GM12891 (cell line): ENCODE measurements around the gene RNF183. TPM values are rescaled to one million over a fixed set of nuclear protein-coding genes. Genes with fewer than 3 reads are reported as not detected.
A peak's percentile ranks its signal among the peaks of the same experiment; 100 is the strongest.

Experiments
- DNase-seq: peaks from one replicate; pipeline ENCODE4 v3.0.0; 2011; ENCODE audit warnings: low spot score; ENCODE audit not compliant: insufficient read length
- FAIRE-seq: peaks from 2 replicates; lab custom pipeline; 2011; peaks lifted over from hg19 to GRCh38; lab: Jason Lieb, UNC
- PAX5 ChIP-seq: IDR thresholded peaks from 2 replicates; pipeline ENCODE4 v1.6.1; 2011; ENCODE audit warnings: low read length, moderate library complexity, mild to moderate bottlenecking; ENCODE audit not compliant: insufficient read depth, severe bottlenecking
- POLR2A ChIP-seq: IDR thresholded peaks from 2 replicates; pipeline ENCODE4 v1.6.1; 2011; ENCODE audit warnings: low read depth, low read length, control low read depth
- POLR2AphosphoS5 ChIP-seq: IDR thresholded peaks from 2 replicates; pipeline ENCODE4 v1.6.1; 2011; ENCODE audit warnings: low read depth, low read length, control low read depth
- POU2F2 ChIP-seq: IDR thresholded peaks from 2 replicates; pipeline ENCODE4 v1.6.1; 2011; ENCODE audit warnings: low read depth, mild to moderate bottlenecking, control low read depth, low read length, moderate library complexity
- SPI1 ChIP-seq: IDR thresholded peaks from 2 replicates; pipeline ENCODE4 v1.6.1; 2011; ENCODE audit warnings: low read depth, low read length, control low read depth
- TAF1 ChIP-seq: IDR thresholded peaks from 2 replicates; pipeline ENCODE4 v1.6.1; 2011; ENCODE audit warnings: low read depth, low read length, control low read depth
- polyA plus RNA-seq: library from polyadenylated mRNA; unstranded; fragments of >200 nt; gene quantifications from one replicate; pipeline ENCODE4 v1.2.1, GENCODE V29; 2012; ENCODE audit warnings: low read depth, missing spikeins, inconsistent platforms; ENCODE audit not compliant: missing spikeins

RNF183 gene, protein sequence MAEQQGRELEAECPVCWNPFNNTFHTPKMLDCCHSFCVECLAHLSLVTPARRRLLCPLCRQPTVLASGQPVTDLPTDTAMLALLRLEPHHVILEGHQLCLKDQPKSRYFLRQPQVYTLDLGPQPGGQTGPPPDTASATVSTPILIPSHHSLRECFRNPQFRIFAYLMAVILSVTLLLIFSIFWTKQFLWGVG
- polyA plus RNA-seq, result 8.5 TPM

- DNase-seq (peak; percentile 20), FAIRE-seq (peak; percentile 40)
- TF ChIP-seq POLR2A (no peak), PAX5 (no peak), POU2F2 (peak; percentile 93), TAF1 (no peak)
Observed at GRCh38 chr9:113302792-113303418, at the start of gene RNF183. RNF183 (minus strand) TSS chr9:113303376; CDS start chr9:113298184, 5,192 bp downstream.

- no peak for TF ChIP-seq SPI1
- DNase-seq (no peak), FAIRE-seq (peak; percentile 9)
Observed at GRCh38 chr9:113352411-113352810, 49.2 kb upstream of the RNF183 start.

- TF ChIP-seq PAX5 (no peak), TAF1 (no peak), SPI1 (no peak), POLR2AphosphoS5 (no peak), POLR2A (no peak), POU2F2 (no peak)
- DNase-seq (no peak), FAIRE-seq (no peak)
Observed at GRCh38 chr9:113352006-113352405, 48.8 kb upstream of the RNF183 start.

- no peak for TF ChIP-seq PAX5
- TF ChIP-seq POLR2A, result no peak
- TF ChIP-seq SPI1, result peak; percentile 85
- peak; percentile 71; the same call in 1 of the 2 replicates for TF ChIP-seq POU2F2
- no peak for TF ChIP-seq POLR2AphosphoS5
- no peak for TF ChIP-seq TAF1
- no peak for DNase-seq
- FAIRE-seq, result peak; percentile 48
Observed at GRCh38 chr9:113350937-113351336, 47.8 kb upstream of the RNF183 start.

GRCh38 chr9:113350107-113350661, 47.0 kb upstream of the RNF183 start:
- DNase-seq, result no peak
- TF ChIP-seq PAX5 (no peak), POLR2A (no peak), SPI1 (no peak), TAF1 (no peak), POU2F2 (no peak), POLR2AphosphoS5 (no peak)
- peak; percentile 81 for FAIRE-seq

DNA sequence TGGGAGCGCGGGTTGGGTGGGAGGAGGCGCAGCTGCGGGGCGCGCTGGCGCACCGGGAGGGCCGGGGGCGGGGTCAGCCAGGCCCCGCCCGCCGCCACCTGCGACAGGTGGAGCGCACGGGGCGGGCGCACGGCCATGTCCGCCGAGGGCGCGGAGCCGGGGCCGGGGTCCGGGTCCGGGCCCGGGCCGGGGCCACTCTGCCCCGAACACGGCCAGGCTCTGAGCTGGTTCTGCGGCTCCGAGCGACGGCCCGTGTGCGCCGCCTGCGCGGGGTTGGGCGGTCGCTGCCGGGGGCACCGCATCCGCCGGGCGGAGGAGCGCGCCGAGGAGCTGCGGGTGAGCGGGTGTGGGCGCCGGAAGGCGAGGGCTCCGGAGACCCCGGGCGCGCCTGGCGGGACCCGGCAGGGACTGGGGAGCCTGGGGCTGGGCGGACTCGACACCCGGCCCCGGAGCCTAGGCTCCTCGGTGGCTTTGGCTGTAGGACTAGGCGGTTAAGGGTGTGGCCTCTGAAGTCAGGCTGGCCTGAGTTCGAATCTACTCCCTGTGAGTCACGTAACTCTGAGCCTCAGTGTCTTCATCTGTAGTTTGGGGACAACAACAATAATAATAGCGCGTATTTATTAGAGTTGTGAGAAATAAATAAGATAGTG, 46.4 kb upstream of the RNF183 start, which contains the start of gene BSPRY:
Gene BSPRY (plus strand): TSS at position 97 of the 650 bp plus-strand sequence. CDS start 39 bp downstream, at position 136.
- FAIRE-seq (peak; percentile 61), DNase-seq (peak; percentile 50)
- TF ChIP-seq SPI1 (no peak), TAF1 (no peak), POLR2A (no peak), POLR2AphosphoS5 (no peak)

- TF ChIP-seq PAX5 (no peak), POLR2A (no peak), TAF1 (no peak), POLR2AphosphoS5 (no peak), POU2F2 (no peak), SPI1 (no peak)
- no peak for FAIRE-seq
- DNase-seq, result no peak
Observed at GRCh38 chr9:113349066-113349444, 45.9 kb upstream of the RNF183 start.

DNA sequence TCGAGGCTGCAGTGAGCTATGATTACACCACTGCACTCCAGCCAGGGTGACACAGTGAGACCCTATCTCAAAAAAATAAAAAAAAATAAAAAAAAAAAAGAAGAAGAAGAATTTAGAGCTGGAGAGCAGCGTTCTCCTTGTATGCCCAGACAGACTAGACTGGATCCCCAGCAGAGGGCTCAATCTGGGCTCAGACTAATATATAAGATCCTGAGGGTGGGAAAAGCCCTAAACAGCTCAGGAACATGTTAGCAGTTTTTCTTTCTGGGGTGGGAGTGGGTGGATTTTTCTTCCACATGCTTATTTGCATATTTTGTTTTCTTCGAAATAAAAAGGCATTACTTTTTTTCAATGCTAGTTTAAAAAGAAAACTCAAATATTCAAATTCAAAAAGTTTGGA, 45.3 kb upstream of the RNF183 start:
- TF ChIP-seq POU2F2, result no peak
- TF ChIP-seq POLR2AphosphoS5, result no peak
- no peak for TF ChIP-seq TAF1
- no peak for TF ChIP-seq PAX5
- no peak for TF ChIP-seq POLR2A
- TF ChIP-seq SPI1, result no peak
- FAIRE-seq (no peak), DNase-seq (no peak)

GRCh38 chr9:113345671-113346070, 42.5 kb upstream of the RNF183 start:
- FAIRE-seq, result no peak
- TF ChIP-seq PAX5 (no peak), TAF1 (no peak), POLR2A (no peak), SPI1 (no peak), POU2F2 (no peak), POLR2AphosphoS5 (no peak)
- DNase-seq, result no peak

GRCh38 chr9:113345190-113345589, 42.0 kb upstream of the RNF183 start:
- DNase-seq (no peak), FAIRE-seq (no peak)
- TF ChIP-seq POLR2AphosphoS5 (no peak), POLR2A (no peak), PAX5 (no peak), POU2F2 (no peak), SPI1 (no peak), TAF1 (no peak)
